Ureter (tissue), 1 donor: ENCODE results near the gene KDELR3. TPM values are rescaled to one million over a fixed set of nuclear protein-coding genes. Genes with fewer than 3 reads are reported as not detected.

ENCODE experiments used
- DNase-seq: peaks from one replicate; pipeline ENCODE4 v3.0.0-alpha.2; 2020; ENCODE audit warnings: low spot score
- total RNA-seq: library from RNA; stranded (reverse); gene quantifications from one replicate; pipeline ENCODE4 v1.2.4, GENCODE V29; 2023
- donor health status: DM: yes; HTN: yes; CAD: no.

Gene KDELR3
- total RNA-seq, 1 donor from 2014 or later: 7.5 TPM

DNA sequence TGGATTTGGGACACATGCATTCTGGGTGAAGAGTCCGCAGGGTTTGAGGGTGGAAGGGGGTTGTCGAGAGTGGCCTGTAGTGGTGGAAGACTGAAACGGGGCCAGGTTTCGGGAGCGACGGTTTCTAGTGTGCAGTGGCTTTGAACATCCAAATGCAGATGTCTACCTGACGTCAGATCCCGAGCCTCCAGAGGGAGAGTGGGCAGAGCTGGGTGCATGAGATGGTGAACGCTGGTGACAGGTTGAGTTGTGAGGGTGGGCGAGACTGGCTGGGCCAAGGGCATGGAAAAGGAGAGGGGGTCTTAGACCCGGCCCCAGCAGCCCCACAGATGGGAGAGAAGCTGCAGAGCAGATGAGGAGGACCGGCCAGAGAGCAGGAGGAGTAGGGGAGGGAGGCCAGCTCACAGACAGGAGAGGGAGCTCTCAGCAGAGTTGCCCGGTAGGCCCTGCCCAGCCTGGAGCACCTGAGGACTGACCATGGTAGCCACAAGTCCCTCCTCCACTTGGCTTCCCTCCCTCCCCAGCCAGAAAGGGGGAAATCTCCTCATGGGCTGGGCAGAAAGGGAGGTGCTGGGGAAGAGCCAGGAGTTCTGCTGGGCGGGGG lies 27.0 kb upstream of the KDELR3 start:
- no peak for DNase-seq

GRCh38 chr22:38441620-38442287 lies 26.1 kb upstream of the KDELR3 start:
- DNase-seq: no peak

GRCh38 chr22:38442967-38443627 lies 24.8 kb upstream of the KDELR3 start:
- no peak for DNase-seq

DNA sequence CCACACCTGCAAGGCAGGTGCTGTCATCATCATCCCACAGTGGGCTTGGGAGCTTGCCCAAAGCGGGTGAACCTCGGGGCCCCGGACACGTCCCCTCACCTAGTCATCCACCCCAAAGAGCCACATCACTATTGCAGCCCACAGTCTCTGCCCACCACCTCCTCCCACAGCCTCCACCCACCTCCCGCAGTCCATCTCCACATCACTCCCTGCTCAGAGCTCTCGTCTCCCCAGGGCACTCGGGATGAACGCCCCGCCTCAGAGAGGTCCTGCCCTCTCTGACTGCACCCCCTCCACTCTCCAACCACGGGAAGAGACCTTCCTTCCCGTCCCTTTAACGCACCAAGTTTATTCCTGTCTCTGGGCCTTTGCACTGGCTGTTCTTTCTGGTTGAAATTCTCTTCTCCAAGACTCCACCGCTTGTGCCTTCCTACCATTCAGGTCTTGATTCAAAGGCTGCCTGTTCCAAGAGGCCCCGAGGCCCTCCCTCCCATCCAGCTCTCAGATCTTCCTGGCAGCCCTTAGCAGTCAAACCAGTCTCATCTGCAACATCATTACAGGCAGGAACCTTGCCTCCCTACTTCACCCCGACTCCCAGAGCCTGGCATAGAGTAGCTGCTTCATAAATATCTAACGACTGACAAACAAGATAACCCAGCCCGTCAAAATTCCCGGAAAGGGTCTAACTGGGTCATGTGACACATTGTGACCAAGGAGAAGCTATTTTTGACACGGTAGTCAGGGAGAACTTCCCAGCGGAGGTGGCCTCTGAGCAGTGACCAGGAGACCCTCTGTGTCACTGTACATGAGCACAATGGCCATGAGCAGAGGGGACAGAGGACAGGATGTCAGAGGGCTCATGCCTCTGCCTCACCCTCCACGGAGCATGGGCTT lies 24.0 kb upstream of the KDELR3 start:
- DNase-seq: no peak

DNA sequence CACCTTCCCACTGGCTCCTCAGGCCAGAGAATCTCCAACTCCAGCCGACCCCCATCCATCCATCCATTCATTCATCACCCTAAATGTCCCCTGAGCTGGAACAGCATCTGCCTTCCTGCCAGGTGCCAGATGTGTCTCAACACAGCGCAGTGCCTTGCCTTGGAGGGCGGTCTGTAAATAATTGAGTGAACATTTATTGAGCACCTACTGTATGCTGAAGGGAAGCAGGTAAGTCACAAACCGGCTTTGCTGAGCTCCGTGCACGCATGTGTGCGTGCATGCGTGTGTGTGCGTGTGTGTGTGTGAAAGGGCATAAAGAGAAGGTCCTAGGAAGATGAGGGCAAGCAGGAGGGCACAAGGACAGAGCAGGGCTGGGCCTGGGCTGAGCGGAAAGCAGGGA lies 23.1 kb upstream of the KDELR3 start:
- no peak for DNase-seq

DNA sequence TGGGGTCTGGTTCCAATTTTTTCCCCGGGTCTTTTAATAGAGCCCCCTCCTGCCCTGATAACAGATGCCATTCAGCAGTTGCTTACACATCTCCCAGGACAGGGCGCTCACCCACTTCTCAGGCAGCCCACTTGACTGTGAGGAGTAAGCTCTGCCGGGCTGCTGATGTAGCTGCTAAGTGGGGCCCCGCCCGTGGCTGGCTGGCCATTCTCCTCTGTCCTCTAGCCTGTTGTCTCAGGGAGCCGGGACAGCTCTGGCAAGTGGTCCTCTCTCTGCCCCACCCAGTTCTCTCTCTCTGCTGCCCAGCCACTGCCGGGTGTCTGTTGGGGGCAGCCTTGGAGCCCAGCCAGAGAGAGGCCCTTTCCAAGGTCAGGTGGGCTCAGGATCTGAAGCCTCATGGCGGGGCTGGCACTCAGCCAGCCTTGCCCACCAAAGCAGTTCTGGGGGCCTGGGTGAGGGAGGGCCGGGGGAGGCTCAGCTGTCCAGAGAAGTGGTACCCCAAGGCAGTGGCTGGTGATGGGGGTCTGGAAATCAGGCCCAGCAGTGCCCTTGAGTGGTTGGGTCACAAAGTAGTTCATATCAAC lies 21.8 kb upstream of the KDELR3 start:
- DNase-seq: no peak

- no peak for DNase-seq
Observed at GRCh38 chr22:38448945-38449745, 18.8 kb upstream of the KDELR3 start.

DNA sequence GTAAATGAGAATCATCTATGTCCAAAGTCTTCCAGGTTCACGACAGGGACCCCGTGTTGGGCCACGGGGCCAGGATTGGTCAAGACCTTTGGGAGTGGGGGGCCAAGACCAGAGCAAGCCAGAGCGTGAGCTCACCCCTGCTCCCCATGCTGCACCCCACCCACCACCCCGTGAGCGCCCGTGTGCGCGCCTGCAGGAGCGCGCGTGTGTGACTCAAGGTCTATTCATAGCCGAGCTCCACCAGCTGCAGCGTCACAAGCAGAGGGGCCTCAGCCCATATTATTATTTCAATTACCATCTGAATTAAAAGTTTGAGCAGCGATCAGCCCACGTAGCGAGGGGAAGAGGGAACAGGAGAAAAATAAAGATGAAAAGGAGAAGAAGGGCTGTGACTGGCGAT lies 18.1 kb upstream of the KDELR3 start:
- DNase-seq: no peak

DNA sequence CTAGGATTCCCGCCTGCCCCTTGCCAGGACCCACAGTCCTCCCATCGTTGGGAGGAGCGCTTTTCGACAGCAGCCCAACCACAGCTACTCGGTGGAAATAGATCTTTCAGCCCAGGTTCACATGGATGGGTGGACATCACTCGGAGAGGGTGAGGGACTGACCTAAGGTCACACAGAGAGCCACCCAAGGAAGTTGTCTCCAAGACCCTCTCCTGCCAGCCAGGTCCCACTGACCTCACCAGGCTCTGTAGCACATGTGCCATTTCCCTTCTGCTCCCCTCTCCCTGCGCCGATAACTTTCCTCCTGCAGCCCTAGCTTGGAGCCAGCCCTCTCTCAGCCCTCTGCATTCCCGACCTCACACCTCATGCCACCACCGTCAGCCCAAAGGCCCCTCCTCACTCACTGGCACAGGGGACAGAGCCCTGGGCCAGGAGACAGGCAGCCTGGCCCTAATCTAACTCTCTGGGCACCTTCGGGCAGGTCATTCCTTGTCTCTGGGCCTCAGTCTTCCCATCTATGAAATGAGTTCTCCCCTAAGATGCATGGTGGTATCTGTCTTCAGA lies 17.6 kb upstream of the KDELR3 start:
- DNase-seq: no peak

GRCh38 chr22:38451404-38451803 lies 16.5 kb upstream of the KDELR3 start:
- DNase-seq: no peak

DNA sequence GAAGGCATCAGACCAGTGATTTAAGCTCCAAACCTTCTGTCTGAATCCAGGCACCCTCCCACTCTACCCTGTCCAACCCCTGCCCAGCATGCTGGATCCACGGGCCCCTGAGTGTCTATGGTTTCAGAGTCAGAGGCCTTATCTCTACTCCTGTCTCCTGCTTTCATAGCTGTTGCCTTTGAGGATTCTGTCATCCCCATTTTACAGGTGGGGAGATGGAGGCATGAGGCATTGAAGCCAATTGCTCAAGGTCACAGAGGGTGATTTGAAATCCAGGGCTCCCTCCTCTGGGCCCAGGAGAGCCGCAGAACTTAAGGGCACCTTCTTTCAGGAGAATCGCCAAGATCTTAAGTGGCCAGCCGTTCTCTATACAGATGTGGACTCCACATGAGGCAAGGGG lies 16.0 kb upstream of the KDELR3 start:
- no peak for DNase-seq

DNA sequence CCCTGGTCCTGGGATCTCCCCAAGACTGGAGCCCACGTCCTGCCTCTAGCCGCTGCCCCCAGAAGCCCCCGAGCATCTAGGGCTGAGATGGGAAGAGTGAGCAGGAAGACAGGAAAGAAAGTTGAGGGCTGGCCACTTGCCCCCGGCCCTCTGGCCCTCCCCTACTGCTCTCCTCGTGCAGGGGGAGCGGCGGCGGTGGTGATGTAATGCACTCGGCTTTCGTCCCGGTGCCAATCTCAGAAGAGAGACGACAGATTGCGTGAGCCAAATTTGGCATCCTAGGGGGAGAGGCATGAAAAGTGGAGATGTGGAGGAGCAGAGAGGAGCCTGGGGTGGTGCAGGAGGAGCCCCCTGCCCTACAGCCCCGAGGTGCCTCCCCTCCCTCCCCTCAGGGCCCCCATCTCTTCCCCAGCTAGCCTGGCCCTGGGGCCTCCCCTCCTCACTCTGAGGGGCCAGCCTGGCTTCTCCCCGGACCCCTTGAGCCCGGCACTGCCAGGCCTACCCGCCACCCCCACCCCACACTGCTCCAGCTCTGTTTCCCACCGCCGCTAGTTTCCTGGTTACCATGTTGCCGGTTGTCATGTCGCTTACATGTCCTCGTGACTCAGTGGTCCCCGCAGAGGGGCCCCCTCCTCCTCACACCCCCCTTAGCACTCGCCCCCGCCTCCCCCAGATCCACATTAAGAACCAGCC lies 15.4 kb upstream of the KDELR3 start:
- no peak for DNase-seq

- no peak for DNase-seq
Observed at GRCh38 chr22:38453066-38453672, 14.7 kb upstream of the KDELR3 start.

GRCh38 chr22:38453996-38454352 lies 13.9 kb upstream of the KDELR3 start:
- DNase-seq: no peak

DNA sequence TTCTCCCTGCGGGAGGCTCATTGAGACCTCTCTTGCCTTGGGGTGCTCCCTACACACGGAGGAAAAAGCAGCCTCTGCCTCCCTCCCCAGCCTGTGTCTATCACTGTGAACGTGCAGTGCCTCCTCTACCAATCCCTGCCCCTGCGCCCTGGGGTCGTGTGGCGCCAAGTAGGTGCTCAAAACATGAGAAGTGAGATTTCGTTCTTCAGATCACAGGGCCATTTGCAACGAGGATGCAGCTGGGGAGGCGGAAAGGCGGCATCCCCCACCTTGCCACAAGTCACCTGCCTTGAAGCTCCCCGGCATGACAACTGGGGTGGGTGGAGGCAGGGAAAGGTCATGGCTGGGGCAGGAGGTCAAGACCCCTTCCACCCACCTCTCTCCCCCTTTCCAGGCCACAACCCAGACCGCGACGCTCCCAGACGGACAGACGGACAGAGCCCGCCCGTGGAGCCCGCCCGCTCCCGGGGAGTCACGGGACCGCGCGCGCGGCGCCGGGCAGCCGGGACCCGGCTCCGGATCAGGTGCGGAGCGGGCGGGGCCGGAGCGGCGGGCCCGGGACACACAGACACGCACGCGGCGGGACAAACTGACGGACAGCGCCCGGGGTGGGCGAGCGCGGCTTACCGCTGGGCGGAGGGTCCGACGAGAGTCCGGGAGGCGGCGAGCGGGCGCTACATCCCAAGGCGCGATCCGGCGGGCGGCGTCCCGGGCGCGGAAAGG lies 13.4 kb upstream of the KDELR3 start:
- DNase-seq: no peak

DNA sequence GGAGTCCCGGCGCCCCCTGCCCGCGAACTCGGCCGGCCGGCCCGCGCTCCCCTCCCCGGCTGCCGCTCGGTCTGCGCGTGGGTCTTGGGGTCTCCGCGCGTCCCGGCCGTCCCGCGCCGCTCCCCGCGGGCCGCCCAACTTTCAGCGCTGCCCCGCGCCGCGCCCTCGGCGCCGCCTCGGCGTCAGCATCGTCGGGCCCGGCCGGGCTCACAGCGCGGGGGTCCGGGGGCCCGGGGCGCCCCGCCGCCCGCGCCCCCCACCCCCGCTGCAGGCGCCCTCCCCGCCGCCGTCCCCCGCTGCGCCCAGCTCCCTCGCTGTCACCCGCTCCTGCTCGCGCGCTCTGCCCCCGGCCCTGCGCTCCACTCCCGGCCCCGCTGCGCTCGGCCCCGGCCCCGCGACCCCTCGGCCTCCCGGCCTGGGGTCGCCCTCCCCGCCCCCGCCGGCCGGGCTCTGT lies 12.8 kb upstream of the KDELR3 start, which contains the start of gene KCNJ4:
Gene KCNJ4 (minus strand): TSS at position 124 of the 454 bp plus-strand sequence. CDS start 27,067 bp downstream, outside the sequence.
- no peak for DNase-seq

- DNase-seq: no peak
Observed at GRCh38 chr22:38455530-38456271, 12.2 kb upstream of the KDELR3 start.

DNA sequence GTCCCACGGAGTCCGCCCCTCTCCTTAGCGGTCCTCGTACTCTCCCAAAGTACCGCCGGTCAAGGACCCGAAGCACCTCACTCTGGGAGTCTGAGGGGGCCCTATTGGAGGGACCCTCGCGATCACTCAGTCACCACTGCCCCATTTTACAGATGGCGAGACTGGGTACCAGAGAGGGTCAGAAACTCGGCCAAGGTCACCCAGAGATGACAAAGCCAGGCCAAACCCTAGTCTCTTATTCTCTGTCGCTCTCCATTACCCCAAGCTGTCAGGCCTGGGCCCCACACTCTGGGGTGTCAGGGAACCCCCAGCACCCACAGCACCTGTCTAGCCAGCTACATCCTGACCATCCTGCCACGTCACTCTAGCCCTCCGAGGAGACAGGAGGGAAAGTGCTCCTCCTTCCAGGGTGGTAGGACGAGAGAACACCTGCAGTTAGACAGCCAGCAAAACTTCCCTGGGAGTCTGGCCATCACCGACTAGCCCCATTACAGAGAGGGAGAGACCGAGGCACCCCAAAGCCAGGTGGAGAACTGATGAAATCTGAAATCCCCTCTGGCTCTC lies 11.5 kb upstream of the KDELR3 start:
- DNase-seq: no peak
